Testis (tissue), 2 donors: ENCODE measurements around the gene TBX4.

Experiments
- POLR2A ChIP-seq: fragments of 450-650 bp; IDR thresholded peaks from one replicate; pipeline ENCODE4 v1.6.1; 2017; ENCODE audit warnings: antibody characterized with exemption, mild to moderate bottlenecking, moderate library complexity
- TF ChIP-seq, protein P1 (sequence below), 3 experiments: fragments of 450-650 bp in 2 of 3; fragments of 200-600 bp in 1 of 3; sonication (generic) in 1 of 3; IDR thresholded peaks; one replicate each; pipeline ENCODE4 v1.5.1; 2016 to 2019; ENCODE audit warnings: antibody characterized with exemption in 3 of 3, mild to moderate bottlenecking in 2 of 3, moderate library complexity in 1 of 3

- TF ChIP-seq, protein P1, sequence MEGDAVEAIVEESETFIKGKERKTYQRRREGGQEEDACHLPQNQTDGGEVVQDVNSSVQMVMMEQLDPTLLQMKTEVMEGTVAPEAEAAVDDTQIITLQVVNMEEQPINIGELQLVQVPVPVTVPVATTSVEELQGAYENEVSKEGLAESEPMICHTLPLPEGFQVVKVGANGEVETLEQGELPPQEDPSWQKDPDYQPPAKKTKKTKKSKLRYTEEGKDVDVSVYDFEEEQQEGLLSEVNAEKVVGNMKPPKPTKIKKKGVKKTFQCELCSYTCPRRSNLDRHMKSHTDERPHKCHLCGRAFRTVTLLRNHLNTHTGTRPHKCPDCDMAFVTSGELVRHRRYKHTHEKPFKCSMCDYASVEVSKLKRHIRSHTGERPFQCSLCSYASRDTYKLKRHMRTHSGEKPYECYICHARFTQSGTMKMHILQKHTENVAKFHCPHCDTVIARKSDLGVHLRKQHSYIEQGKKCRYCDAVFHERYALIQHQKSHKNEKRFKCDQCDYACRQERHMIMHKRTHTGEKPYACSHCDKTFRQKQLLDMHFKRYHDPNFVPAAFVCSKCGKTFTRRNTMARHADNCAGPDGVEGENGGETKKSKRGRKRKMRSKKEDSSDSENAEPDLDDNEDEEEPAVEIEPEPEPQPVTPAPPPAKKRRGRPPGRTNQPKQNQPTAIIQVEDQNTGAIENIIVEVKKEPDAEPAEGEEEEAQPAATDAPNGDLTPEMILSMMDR (IDR thresholded peaks at IDR 0.05) = no peak
- no peak for TF ChIP-seq POLR2A
These were observed 8.8 kb downstream of the TBX4 start for GRCh38 chr17:61460796-61461585.
